ENCODE results near the gene ABCC1. TPM values are rescaled to one million over a fixed set of nuclear protein-coding genes. Genes with fewer than 3 reads are reported as not detected.
"Not testable (repeated sequence)": the region's sequence is repeated elsewhere in the genome, so short reads cannot be mapped to it uniquely, and the experiment has no call there.

Gene ABCC1
- total RNA-seq, 1 donor from 2014 or later, result 49.8 TPM

- Mint-ChIP-seq H3K9me3 (no peaks in the 10 kb centered on the region), H3K27me3 (no peaks in the 10 kb centered on the region), H3K4me1 (peaks cover 4% of the 10 kb centered on the region), H3K36me3 (ENCODE audit: low read depth) (peaks cover 22% of the 10 kb centered on the region), H3K4me3 (no peak overlapping the region), H3K27ac (no peak overlapping the region)
- POLR2A ChIA-PET, result no interaction called here
- CTCF ChIA-PET, result interaction anchor here (0.8 kb wide), 1 partner anchor 270 kb away, joined by 3 read pairs; no protein-coding TSS in a partner anchor
- no peak for TF ChIP-seq CTCF (IDR thresholded peaks at IDR 0.05)
- DNase-seq, result no peak
- no peak for ATAC-seq (ENCODE audit: low read depth)
- intact Hi-C loops (cut with micrococcal nuclease), result no loop called here
These were observed 198.0 kb downstream of the ABCC1 start for GRCh38 chr16:16147316-16147999.

- H3K4me1 Mint-ChIP-seq; intact Hi-C loops (cut with micrococcal nuclease); DNase-seq; POLR2A ChIA-PET; ATAC-seq (ENCODE audit: low read depth); H3K9me3 Mint-ChIP-seq; H3K27me3 Mint-ChIP-seq; H3K27ac Mint-ChIP-seq; CTCF ChIA-PET; H3K4me3 Mint-ChIP-seq: not testable (repeated sequence)
- peaks cover 17% of the 10 kb centered on the region for H3K36me3 Mint-ChIP-seq (ENCODE audit: low read depth)
These were observed 198.7 kb downstream of the ABCC1 start for GRCh38 chr16:16148000-16148599.

GRCh38 chr16:16148755-16149154 is 199.3 kb downstream of the ABCC1 start:
- Mint-ChIP-seq H3K9me3 (no peaks in the 10 kb centered on the region), H3K4me3 (no peak overlapping the region), H3K27me3 (no peaks in the 10 kb centered on the region), H3K36me3 (ENCODE audit: low read depth) (peaks cover 15% of the 10 kb centered on the region), H3K4me1 (no peaks in the 10 kb centered on the region), H3K27ac (no peak overlapping the region)
- ATAC-seq (ENCODE audit: low read depth) (no peak), DNase-seq (no peak)
- ChIA-PET POLR2A (no interaction called here), CTCF (no interaction called here)
- intact Hi-C loops (cut with micrococcal nuclease), result no loop called here
- no peak for TF ChIP-seq CTCF (IDR thresholded peaks at IDR 0.05)

- Mint-ChIP-seq H3K36me3 (ENCODE audit: low read depth) (peaks cover 7% of the 10 kb centered on the region), H3K27me3 (no peaks in the 10 kb centered on the region), H3K4me3 (no peak overlapping the region), H3K4me1 (no peaks in the 10 kb centered on the region), H3K9me3 (no peaks in the 10 kb centered on the region), H3K27ac (no peak overlapping the region)
- no peak for TF ChIP-seq CTCF (IDR thresholded peaks at IDR 0.05)
- DNase-seq, result no peak
- no peak for ATAC-seq (ENCODE audit: low read depth)
- ChIA-PET CTCF (no interaction called here), POLR2A (no interaction called here)
- intact Hi-C loops (cut with micrococcal nuclease), result no loop called here
These were observed 200.3 kb downstream of the ABCC1 start for GRCh38 chr16:16149710-16150116.

GRCh38 chr16:16150117-16150877 is 200.9 kb downstream of the ABCC1 start:
- Mint-ChIP-seq H3K27ac (no peak overlapping the region), H3K9me3 (no peaks in the 10 kb centered on the region), H3K36me3 (ENCODE audit: low read depth) (peaks cover 4% of the 10 kb centered on the region), H3K27me3 (no peaks in the 10 kb centered on the region), H3K4me1 (no peaks in the 10 kb centered on the region), H3K4me3 (no peak overlapping the region)
- DNase-seq (no peak), ATAC-seq (ENCODE audit: low read depth) (no peak)
- ChIA-PET POLR2A (no interaction called here), CTCF (no interaction called here)
- TF ChIP-seq CTCF (IDR thresholded peaks at IDR 0.05), result no peak
- intact Hi-C loops (cut with micrococcal nuclease), result no loop called here

Measured in activated B cell treated with CpG ODN at 0.5 μM for 24 hours (primary cell).